GOT3 (cell line): ENCODE results near the gene MYO1H.
"Not testable (repeated sequence)": the region's sequence is repeated elsewhere in the genome, so short reads cannot be mapped to it uniquely, and the experiment has no call there.

Experiments used
- DNase-seq: peaks from one replicate; lab custom pipeline; 2025; ENCODE audit warnings: mixed read lengths; lab: John Stamatoyannopoulos, UW

The MYO1H gene

DNA sequence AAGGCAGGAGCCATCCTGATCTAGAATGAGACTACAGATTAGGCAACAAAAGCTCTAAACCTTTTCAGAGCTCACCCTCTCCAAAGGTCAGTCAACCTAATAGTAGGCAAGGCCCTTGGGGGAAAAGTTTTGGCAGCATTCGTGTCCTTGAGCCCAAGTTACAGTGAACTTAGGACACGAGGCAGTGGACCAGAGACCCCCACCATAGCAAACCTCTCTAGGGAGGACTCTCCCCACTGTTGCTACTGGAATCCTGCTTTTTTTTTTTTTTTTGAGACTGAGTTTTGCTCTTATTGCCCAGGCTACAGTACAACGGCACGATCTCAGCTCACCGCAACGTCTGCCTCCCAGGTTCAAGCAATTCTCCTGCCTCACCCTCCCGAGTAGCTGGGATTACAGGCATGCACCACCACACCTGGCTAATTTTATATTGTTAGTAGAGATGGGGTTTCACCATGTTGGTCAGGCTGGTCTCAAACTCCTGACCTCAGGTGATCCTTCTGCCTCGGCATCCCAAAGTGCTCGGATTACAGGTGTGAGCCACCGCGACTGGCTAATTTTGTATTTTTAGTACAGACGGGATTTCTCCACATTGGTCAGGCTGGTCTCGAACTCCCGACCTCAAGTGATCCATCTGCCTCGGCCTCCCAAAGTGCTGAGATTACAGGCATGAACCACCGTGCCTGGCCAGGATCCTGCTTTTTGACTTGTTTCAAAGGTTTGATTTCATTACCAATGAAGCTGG, 126.0 kb downstream of the MYO1H start:
- not testable (repeated sequence) for DNase-seq

DNA sequence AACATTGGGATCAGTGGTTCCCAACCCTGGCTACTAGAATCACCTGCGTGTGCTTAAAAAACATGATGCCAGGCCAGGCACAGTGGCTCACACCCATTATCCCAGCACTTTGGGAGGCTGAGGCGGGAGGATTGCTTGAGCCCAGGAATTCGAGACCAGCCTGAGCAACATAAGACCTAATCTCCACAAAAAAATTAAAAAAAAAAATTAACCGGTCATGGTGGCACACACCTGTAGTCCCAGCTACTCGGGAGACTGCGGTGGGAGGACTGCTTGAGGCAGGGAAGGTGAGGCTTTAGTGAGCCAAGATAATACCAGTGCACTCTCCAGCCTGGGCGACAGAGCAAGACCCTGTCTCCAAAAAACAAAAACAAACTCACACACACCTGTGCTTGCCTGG, 127.4 kb downstream of the MYO1H start:
- DNase-seq, result no peak

DNA sequence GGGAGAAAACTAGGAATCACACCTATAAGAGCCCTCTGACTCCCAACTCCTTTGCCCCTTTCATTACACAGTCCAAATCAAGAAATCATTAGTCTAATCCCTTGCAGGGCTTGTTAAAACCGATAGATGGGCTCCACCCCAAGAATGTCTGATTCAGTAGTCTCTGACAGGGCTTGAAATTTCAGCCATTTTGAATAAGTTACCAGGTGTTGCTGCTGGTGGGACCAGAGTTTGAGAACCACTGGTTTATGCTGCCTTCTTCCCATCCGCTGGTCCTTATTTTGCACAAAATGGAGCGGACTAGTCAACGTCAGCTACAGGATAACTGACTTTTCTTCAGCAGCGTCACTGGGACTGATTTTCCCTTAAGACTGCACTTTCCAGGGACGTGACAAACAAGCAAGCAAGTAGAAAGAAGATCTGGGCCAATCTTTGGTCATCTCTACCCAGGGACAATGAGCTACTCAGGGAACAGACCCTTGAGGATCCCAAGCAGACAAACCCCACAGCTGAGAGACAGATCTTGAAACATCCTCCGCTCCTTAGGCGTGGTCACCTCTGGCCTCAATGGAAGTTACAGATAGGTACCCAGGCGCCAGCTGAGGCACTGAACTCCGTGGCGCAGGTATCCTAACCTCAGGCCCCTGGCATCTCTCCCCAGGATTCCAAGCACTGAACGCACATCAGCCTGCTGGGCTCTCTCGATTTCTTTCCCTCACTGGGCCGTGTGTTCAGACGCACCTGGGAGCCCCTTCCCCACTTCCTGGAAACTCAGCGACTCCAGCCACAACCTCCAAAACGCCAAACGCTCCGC, 128.5 kb downstream of the MYO1H start:
- no peak for DNase-seq

DNA sequence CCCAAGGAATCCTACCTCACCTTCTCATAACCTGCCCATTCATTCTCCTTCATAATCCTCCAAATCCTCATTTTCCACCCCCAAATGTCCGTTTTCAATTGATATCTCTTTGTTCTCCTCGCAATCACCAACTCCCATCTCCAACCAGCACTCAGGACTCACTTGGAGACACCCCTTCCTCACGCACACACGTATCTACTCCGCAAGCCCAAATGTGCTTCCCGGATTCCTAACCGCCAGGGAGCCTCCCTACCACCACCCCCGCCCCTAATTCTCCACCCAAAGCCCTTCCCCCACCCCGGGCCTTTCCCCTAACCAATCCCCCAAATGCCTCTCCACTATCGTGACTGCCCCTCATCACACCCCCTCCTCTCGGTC, 129.1 kb downstream of the MYO1H start:
- DNase-seq, result no peak

DNA sequence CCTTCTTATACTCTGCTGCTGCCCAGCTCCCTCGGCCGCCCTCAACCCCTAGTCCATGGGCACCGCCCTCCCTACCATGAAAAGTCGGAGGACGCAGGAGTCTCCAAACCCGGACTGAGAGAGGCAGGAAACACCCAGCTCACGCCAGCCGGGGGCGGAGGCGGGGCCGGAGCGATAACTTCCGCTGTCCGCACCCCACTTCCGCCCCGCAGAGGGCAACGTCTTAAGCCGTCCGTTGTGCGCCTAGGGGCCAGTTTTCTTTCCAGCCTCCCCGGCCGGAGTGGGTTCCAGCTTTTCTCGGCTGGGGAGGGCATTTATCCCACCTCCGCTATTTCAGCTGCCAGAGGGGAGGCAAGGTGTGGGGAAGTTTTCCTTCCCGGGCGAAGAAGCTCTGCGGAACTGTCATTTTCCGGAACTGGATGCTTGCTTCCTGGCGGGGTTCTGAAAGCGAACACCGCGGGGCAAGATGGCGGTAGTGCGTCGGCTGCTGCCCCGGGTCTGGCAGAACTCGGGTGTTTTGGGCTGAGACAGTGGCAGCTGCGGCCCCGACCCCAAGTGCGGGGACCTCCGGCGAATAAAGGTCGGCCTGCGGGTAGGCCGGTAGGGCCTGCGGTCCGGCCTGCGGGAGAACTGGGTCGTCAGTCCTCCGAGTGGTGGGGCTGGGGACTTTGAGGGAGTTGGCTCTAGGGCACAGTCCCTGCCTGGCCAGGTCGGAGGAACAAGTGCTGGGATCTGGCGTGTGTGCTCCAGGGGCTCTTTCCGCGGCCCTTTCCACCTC, 129.7 kb downstream of the MYO1H start, which contains the start of the genes KCTD10 and UBE3B:
Gene KCTD10, minus strand, starts transcription at position 116 of the 778 bp plus-strand sequence. Its CDS starts 38 bp downstream, at position 78.
Gene UBE3B, plus strand, starts transcription at position 450 of the 778 bp plus-strand sequence. CDS start 5,918 bp downstream, outside the sequence.
- peak; percentile 21 for DNase-seq

DNA sequence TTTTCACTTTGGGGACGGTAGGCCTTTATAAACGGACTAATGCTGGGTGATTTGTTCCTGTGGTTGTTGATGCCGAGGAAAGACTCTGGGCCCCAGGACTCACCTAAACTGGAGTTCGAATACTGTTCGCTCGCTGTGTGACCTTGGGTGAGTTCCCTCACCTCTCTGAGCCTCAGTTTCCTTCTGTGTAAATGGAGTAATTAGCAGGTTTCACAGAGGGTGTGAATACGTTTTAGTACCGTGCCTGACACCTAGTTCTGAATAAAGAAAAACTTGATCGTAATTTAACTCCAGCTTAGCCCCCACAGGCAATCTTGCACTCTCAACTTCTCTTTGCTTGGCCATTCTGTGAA, 130.2 kb downstream of the MYO1H start:
- DNase-seq, result no peak

DNA sequence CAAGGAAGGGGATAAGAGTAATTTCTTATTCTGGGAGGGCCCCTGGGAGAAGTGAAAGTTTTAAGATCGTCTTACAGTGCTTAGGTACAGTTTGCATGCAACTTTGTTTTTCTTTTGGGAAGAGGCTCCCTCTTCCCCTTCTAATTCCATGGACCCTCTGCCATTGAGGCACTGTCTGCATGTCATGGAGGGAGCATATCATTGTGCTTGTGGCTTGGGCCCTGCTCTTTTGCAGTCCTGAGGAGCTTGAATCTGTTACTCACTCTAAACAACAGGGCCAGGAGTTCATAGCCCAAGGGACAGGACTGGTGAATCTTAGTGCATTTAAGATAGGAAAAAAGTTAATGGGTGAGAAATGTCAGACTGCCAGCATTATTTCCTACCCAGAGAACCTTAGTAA, 132.1 kb downstream of the MYO1H start:
- DNase-seq, result no peak

DNA sequence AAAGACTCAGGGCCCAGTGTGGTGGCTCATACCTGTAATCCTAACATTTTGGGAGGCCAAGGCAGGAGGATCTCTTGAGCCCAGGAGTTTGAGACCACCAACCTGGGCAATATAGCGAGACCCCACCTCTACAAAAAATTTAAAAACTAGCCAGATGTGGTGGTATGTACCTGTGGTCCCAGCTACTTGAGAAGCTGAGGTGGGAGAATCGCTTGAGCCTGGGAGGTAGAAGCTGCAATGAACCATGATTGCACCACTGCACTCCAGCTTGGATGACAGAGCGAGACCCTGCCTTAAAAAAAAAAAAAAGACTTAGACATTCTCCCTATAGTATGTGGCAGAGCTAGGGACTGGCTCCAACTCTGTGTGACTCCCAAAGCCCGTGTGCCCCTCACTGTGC, 132.7 kb downstream of the MYO1H start:
- DNase-seq, result no peak

DNA sequence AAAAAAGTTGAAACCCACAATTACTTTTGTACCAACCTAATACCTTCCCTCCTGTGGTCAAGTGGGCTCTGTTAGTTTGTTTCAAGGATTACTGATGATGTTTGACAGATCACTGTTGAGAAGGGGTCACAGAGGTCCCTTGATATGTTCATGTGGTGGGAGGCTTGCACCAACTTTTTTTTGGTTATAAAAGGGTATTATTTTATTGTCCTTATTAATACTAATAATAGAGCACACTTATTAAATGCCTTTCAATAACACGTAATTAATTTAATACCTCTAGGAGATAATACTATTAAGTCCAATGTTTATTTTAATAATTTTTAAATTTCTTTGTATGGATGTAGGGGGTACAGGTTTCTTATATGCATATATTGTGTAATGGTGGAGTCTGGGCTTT, 134.2 kb downstream of the MYO1H start:
- DNase-seq, result no peak

DNA sequence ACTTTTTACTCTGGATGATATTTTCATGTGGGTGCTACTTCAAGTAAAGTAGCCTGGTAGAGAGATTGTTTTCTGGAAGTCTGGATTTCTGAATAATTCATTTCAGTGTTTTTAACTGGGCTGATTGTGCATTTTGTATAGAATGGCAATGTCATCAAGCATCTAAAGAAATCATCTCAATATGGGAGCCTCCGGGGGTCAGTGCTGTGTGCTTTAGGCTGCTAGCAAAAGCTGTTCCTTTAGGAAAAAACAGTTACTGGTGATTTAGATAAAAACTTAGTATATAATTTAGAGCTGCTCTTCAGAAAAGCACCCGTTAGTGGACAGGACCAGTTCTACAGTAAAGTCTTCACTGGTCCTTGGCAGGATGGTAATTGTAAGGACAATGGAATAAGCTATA, 134.8 kb downstream of the MYO1H start:
- no peak for DNase-seq

DNA sequence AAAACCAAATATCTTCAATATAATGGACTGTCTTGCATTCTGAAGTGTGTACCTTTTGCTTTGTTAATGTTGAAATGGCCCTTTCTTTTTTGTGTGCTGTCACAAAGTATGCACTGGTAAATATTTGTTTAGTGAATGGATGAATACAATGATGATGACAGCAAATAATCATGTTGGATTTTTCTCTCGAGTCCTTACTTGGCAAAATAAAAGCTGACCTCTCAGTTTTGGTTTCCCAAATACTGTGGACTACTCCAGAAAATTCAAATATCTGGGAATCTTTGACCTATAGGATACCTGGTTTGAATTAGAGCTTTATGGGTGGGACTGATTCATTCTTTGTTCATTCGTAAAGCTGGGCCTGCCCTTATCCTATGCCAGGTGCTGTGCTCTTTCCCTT, 135.2 kb downstream of the MYO1H start:
- no peak for DNase-seq

DNA sequence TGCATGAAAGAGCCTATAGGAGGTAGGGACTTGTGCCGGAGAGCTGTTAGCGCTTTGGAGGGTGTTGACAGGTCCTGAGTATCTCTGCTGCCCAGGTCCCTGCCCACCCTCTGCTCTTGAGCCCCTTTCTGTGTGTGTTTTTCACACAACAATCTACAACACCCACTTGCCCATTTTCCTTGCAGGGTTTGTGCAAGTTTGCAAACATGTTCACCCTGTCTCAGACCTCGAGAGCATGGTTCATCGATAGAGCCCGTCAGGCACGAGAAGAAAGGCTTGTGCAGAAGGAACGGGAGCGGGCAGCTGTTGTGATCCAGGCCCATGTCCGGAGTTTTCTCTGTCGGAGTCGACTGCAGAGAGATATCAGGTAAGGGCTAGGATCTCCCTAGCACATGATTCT, 135.6 kb downstream of the MYO1H start:
- DNase-seq, result no peak

DNA sequence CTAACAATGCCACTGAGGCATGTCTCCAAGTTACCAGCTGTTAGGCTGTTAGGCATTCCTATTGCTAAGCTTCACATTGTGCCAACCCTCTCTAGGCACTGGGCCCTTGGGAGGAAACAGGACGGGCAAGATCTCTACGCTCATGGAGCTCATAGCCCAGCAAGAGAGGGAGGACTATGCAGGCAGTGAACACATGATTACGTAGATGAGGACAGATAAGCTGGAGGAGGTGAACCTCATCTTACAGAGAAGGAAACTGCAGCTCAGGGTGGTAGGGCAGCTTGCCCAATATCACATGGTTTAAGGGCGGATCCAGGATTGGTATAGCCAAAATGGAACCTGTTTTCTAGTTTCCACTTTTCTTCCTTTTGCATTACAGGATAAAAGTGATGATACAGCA, 137.5 kb downstream of the MYO1H start:
- no peak for DNase-seq

DNA sequence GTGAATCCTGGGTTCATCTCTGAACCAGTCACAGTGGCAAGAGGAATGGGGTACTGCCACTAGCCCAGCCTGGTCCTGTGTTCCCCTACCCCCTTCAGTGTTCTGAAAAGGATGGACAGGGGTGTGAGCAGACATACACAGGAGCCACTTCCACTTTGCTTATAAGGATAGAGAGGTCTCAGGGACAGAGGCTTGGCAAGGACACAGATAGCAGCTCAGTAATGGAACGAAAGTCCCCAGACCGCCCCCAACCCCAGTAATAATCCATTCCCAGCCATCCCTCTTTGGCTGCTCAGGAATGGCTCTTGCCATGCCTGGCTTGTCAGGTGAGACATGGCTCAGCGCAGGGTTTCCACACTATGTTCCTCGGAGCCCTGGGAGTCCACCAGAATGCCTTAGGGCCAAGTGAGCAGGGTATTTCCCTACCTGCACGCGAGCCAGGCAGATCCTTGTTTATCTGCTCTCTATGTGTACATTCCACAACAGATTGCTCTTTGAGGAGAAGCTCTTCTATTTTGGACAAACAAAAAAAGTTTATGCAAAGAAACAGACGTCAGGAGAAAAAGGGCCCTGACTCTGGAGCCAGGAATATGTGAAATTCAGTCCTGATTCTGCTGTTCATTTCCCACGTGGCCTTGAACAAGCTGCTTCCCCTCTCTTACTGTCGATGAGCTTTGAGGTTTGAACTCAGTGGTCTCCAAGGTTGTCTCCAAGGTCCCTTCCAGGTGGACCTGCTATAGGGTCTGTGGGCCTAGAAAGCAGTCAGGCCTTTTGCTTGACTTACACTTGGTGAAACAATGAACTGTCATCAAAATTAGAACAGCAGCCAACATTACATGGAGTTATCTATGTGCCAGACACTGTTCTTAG, 139.7 kb downstream of the MYO1H start:
- DNase-seq, result no peak

DNA sequence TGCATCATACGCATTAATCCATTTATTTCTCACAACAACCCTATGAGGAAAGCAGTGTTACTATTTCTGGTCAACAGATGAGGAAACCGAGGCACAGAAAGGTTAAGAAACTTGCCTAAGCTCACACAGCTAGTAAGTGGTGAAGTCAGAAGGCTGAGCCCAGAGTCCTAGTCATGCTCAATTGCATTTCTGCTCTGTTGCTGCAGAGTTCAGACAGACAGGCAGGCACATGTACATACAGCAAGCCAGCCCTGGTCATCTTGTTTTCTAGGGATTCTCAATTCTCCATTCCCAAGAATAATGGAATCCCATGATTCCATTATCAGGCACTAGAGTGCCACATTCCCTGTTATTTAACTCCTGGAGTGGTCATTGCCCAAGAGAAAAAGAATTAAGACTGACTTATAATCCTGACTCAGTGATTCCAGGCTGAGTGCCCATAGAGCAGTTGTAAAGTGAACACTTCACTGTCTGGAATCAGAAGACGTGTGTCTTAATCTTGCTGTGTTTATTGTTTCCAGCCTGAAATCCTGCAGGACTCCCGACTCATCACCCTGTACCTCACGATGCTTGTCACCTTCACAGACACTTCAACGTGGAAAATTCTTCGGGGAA, 140.5 kb downstream of the MYO1H start:
- DNase-seq, result no peak

DNA sequence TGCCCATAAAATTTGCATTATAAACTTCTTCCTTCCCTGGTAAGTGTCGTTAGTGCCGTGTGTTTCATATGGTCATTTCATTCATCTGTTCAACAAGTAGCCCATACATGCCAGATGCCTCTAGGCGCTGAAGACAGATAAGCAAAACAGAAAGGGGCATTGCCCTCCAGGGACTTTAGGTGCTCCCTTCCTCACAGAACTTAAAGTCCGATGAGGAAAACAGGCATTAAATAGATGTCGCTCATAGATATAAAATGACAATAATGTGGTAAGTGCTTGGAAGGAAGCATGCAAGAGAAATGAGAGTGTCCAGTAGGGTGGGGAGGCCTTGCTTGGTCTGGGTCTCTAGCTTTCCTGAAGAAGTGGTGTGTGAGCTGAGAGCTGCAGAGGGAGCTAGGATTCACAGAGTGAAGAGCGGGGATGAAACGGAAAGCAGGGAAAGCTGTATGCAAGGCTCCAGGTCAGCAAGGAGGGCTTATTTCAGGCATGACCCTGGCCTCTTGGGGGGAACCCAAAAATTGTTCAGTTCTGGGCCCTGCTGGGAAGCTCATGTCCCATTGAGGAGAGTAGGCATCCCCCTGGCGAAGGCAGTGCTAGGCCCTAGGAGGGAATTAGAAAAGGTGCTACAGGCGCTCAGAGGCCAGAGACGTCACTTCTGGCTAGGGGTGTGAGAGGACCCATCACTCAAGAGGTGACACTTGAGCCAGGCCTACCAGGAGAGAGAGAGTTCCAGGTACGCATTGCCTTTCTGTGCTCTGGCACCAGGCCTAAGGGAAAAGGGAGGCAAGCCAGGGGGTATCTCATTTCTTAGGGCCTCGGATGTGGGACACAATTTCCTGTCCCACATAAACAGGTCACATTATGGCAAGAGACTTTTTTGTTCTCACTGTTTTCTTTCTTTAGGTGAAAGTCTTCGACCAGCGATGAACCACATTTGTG, 141.6 kb downstream of the MYO1H start:
- no peak for DNase-seq

DNA sequence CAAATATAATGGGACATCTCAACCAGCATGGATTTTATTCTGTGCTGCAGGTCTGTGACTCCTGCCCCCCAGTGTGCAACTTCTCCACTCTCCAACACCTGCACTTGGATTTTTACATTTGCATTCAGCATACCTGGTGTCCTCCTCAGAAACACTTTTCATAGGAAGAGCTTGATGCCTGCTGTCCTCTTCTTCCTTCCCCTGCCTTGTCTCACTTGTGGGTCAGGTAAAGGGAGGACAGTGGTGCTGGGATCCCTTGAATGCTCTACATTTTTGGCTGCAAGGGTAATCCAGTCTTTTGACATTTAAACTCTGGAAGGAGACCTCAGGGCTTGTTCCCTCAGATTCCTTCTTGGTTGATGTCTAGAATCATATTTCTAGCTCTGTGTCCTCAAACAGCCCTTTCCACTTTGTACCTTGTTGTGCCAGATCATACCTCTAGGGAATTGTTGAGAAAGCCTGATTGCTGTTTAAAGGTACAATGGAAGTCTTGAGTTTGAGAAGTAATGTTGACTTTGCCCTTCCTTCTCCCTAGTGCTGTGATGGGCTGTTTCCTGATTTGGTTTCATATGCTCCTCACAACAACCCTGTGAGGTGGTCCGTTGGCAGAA, 142.4 kb downstream of the MYO1H start:
- DNase-seq, result no peak

DNA sequence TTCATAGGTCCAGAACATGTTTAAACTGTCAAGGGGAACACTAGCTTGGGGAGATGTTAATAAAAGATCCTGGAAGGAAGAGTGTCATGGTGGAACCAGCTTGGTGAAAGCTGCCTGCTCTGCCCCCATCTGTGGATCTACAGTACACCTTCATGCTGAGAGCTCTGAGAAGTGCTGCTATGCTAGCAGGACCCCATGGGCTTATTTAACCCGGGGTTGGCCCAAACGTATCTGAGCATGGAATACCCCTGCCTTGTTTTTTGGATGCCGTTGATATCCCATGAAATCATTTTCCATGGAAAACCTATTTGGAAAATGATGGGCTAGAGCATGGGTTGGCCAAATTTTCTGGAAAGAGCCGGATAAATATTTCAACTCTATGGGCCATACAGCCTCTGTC, 144.0 kb downstream of the MYO1H start:
- DNase-seq, result no peak

DNA sequence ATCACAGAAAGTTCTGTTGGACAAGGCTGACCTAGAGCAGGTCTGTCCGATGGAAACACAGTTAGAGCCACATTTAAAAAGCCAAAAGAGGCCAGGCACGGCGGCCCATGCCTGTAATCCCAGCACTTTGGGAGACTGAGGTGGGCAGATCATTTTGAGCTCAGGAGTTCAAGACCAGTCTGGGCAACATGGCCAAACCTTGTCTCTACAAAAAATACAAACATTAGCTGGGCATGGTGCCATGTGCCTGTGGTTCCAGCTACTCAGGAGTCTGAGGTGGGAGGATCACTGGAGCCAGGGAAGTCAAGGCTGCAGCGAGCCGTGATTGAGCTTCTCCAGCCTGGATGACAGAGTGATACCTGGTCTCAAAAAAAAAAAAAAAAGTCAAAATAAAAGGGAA, 144.7 kb downstream of the MYO1H start:
- DNase-seq, result no peak

DNA sequence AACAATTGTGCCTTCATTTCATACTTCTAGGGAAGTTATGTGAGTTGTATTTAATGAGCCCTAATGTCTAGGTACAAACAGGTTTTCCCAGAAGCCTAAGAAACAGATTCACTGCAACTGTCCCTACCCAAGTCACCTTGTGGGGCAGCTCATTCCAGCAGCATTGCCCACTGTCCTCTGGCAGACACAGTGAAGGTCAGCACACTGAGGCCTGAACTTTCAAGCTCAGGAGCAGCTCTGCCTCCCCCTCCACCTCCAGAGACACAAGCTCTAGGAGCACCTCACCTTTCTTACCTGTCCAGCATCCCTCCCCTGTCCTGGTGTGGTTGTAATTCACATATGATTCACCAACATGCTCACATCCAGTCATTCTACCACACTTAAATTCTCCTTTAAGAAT, 145.4 kb downstream of the MYO1H start:
- DNase-seq, result no peak
